HG02852 (cell line): ENCODE results near the gene TNKS2.

ENCODE experiments used
- ATAC-seq: cut with Tn5 transposase; IDR thresholded peaks from one replicate; pipeline ENCODE4 v1.9.1; 2021; ENCODE audit warnings: mild to moderate bottlenecking, moderate library complexity; ENCODE audit not compliant: unreplicated experiment

The TNKS2 gene

DNA sequence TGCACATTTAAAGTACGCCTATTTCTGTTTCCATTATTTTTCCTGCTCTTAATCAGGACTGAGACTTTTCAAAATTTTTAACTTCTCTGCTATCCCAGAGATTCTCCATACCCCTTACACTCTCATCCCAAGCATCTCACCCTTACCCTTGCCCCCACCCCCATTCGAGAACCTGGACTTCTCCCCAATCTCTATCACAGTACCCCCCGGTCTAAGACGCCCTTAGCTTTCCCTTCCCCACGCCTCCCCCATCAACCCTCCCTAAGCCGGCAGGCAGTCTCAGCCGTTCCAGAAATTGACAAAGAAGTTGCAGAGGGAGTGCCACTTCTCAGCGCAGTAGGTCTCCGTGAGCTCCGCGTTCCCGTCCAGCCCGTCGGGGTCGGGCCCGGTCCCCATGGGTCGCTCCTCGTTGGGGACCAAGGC lies 109.7 kb downstream of the TNKS2 start:
- no peak for ATAC-seq

DNA sequence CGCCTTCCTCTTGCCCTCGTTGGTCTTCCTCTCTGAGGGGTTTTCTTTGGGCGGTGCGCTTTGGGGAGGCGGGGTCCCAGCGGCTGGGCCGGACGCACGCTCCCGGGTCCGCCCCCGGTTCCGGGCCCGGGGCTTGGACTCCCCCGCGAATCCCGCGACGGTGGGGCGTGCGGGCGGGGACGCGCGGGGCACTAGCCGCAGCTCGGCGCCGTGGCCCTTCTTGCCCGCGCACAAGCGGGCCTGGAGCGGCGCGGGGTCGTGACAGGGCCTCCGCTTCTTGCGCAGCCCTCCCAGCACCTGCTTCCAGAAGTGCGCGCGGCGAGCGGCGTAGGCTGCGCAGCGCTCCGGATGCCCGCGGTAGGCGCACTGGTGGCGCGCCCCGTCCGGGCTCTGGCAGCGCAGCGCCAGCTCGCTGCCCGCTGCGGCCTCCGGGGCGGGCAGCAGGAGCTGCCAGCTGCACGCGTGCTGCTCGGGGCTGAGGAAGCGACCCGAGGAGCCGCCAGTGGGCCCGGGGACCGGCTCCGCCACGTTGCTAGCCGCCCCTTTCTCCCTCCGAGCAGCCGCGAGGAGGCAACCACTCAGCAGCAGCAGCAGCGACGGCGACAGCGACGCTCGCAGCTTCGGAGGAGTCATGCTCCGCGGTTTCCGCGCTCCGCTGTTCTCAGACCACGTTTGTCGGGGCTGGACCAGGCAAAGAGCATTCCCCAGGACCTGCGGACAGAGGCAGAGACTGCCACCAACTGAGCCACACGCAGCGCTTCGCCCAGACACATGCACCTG lies 110.3 kb downstream of the TNKS2 start:
- peak; percentile 95 for ATAC-seq

DNA sequence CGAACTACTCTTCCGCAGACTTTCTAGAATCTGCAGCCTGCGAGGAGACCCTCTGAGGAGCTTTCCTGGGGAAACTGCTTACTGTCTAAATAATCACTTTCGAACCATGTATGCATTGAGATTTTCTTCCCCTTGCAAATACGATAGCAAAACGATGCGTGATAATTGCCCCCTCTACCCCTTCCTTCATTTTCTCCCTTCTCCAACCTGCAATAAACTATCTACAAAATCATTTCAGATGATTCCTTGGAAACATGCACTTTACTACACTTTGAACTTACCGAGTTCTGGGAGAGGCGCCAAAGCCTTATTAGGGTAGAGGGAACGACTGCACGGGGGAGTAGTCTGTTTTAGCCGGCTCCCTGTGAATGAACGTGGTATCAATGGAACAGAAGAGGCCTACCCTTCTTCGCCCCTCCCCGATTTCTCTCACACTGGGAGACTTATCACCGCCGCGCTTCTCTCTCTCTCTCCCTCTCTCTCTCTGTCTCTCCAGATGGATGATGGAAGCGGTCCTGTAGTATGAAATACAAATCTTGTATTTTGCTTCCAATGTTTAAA lies 111.0 kb downstream of the TNKS2 start, which contains the start of gene FGFBP3:
FGFBP3 (minus strand) TSS at position 370 of the 561 bp plus-strand sequence. CDS start 517 bp downstream, outside the sequence.
- ATAC-seq, result no peak

DNA sequence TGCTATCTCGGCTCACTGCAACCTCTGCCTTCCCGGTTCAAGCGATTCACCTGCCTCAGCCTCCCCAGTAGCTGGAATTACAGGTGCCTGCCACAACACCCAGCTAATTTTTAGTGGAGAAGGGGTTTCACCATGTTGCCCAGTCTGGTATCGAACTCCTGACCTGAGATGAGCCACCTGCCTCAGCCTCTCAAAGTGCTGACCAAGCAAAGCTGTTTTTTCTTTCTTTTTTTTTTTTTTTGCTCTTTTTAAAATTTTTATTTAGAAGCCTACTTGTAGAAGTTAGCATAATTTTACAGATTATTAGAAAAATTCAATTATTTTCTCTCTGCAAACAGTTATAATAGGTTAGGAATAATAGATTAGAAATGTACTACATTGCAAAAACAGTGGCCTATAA lies 112.2 kb downstream of the TNKS2 start:
- no peak for ATAC-seq
